ENCODE results near the gene GPC3.

Gene GPC3

DNA sequence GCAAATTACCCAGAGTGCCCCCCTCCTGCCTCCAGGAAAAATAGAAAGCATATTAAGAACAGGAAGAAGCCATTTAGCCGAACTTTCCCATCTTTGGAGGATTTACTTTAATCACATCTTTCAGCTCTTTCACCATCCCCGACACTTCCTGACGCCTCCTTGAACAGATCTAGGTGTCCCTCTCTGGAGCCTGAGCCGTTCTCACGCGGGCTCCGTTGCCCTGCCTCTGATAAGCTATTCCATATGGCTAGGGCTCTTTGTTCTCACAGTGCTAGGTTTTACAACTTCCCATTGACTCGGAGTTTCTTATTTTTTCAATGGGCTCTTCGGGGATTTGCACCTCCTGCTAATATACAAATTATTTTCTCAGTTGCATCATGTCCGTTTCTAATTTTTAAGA, 488.0 kb downstream of the GPC3 start:
- no peak for DNase-seq (ENCODE audit: low read depth)

GRCh38 chrX:133495464-133496391, 489.7 kb downstream of the GPC3 start:
- DNase-seq (ENCODE audit: low read depth): no peak

GRCh38 chrX:133493366-133493765, 492.0 kb downstream of the GPC3 start:
- no peak for DNase-seq (ENCODE audit: low read depth)

- no peak for DNase-seq (ENCODE audit: low read depth)
Measured at GRCh38 chrX:133490955-133491354, 494.4 kb downstream of the GPC3 start.
